Thyroid gland (tissue), 4 donors: ENCODE results near the gene ZER1.

Experiments used
- POLR2A ChIP-seq, 2 donors: fragments of 450-650 bp; IDR thresholded peaks; one replicate each; pipeline ENCODE4 v1.6.1; 2017; ENCODE audit warnings: antibody characterized with exemption in 2 of 2, mild to moderate bottlenecking in 2 of 2, moderate library complexity in 1 of 2
- TF ChIP-seq, protein P1 (sequence below), 6 experiments: fragments of 200-600 bp in 3 of 6; fragments of 450-650 bp in 3 of 6; sonication (generic) in 3 of 6; IDR thresholded peaks; one replicate each; pipeline ENCODE4 v1.5.1; 2016 to 2019; ENCODE audit warnings: antibody characterized with exemption in 6 of 6, mild to moderate bottlenecking in 2 of 6, inconsistent platforms in 1 of 6, moderate library complexity in 1 of 6

DNA sequence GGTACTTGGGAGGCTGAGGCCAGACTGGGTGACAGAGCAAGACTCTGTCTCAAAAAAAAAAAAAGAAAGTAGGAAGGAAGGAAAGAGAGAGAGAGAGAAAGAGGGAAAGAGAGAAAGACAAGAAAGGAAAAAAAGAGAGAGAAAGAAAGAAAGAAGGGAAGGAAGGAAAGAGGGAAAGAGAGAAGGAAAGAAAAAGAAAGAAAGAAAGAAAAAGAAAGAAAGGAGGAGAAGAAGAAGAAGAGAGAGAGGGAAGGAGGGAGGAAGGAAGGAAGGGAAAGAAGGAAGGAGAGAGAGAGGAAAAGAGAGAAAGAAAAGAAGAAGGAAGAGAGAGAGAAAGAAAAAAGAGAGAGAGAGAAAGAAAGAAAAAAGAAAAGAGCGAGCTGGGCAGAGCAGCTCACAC is 3.1 kb upstream of the ZER1 start:
- TF ChIP-seq POLR2A (IDR thresholded peaks at IDR 0.05) = no peak
- TF ChIP-seq, protein P1, sequence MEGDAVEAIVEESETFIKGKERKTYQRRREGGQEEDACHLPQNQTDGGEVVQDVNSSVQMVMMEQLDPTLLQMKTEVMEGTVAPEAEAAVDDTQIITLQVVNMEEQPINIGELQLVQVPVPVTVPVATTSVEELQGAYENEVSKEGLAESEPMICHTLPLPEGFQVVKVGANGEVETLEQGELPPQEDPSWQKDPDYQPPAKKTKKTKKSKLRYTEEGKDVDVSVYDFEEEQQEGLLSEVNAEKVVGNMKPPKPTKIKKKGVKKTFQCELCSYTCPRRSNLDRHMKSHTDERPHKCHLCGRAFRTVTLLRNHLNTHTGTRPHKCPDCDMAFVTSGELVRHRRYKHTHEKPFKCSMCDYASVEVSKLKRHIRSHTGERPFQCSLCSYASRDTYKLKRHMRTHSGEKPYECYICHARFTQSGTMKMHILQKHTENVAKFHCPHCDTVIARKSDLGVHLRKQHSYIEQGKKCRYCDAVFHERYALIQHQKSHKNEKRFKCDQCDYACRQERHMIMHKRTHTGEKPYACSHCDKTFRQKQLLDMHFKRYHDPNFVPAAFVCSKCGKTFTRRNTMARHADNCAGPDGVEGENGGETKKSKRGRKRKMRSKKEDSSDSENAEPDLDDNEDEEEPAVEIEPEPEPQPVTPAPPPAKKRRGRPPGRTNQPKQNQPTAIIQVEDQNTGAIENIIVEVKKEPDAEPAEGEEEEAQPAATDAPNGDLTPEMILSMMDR (IDR thresholded peaks at IDR 0.05) = no peak
